Measurements from ENCODE around the gene TMTC2. TPM values are rescaled to one million over a fixed set of nuclear protein-coding genes. Genes with fewer than 3 reads are reported as not detected.
"Not testable (repeated sequence)": the region's sequence is repeated elsewhere in the genome, so short reads cannot be mapped to it uniquely, and the experiment has no call there.

TMTC2 gene
- total RNA-seq, 1 donor from 2014 or later = 25.5 TPM

DNA sequence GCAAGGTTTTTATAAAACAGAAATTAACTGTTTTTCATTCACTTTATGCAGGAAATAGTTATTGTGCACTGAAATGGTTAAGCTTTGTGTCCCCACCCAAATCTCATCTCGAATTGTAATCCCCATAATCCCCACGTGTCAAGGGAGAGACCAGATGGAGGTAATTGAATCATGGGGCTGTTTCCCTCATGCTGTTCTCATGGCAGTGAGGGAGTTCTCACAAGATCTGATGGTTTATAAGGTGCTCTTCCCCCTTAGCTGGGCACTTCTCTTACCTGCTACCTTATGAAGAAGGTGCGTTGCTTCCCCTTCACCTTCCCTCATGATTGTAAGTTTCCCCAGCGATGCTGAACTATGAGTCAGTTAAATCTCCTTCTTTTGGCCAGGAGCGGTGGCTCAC, 123.9 kb downstream of the TMTC2 start:
- intact Hi-C loops (cut with DNase I) = no loop called here
- ATAC-seq = no peak
- no peak for DNase-seq (ENCODE audit: low spot score)

DNA sequence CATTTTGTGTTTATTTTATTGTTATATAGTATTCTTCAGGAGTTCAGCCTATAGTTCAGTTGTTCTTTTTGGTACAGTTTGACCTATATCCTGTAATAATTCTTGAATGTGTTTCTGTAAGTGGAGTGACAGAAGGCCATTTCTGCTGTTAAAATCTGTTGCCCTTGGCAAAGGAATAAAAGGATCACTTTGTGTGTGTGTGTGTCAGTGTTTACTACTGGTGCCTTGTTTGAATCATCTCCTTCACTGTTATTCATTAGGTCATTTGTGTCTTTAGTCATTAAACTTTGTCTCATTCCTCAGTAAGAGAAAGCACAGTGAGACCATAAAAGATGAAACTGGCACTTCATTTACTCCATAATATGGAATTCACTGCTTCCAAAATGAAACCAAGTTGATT, 130.7 kb downstream of the TMTC2 start:
- no peak for DNase-seq (ENCODE audit: low spot score)
- peak; percentile 79 for ATAC-seq
- intact Hi-C loops (cut with DNase I) = no loop called here

- intact Hi-C loops (cut with DNase I) = no loop called here
- ATAC-seq = no peak
Observed at GRCh38 chr12:82818271-82819035, 131.7 kb downstream of the TMTC2 start.

DNA sequence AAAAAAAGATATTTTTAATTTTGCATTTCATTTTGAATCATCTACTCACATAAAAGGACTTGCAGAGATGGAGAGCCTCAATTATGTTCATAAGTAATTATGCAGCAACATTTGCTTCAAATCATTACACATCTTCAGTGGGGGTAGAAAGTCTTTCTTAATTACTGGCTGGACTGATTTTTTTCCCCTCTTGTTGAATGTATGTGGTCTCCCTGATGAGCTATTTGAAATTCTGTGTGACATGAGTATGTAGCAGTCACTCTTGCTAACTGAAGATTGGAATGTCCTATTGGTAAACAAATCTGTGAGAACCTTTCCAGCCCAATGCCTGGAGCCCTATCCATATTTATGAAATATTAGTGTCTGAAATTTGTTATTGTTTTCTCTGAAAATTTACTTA, 139.8 kb downstream of the TMTC2 start:
- DNase-seq (ENCODE audit: low spot score) (no peak), ATAC-seq (no peak)
- intact Hi-C loops (cut with DNase I) = no loop called here

More at GRCh38 chr12:82818271-82819035, 131.7 kb downstream of the TMTC2 start:
- DNase-seq (ENCODE audit: low spot score) = no peak

GRCh38 chr12:82832096-82832495, 145.4 kb downstream of the TMTC2 start:
- no peak for DNase-seq (ENCODE audit: low spot score)
- intact Hi-C loops (cut with DNase I) = no loop called here
- no peak for ATAC-seq

- ATAC-seq (no peak), DNase-seq (ENCODE audit: low spot score) (no peak)
- intact Hi-C loops (cut with DNase I) = no loop called here
Observed at GRCh38 chr12:82832981-82833380, 146.3 kb downstream of the TMTC2 start.

GRCh38 chr12:82833481-82833880, 146.8 kb downstream of the TMTC2 start:
- DNase-seq (ENCODE audit: low spot score) (no peak), ATAC-seq (no peak)
- intact Hi-C loops (cut with DNase I) = no loop called here

GRCh38 chr12:82835217-82835616, 148.5 kb downstream of the TMTC2 start:
- ATAC-seq = no peak
- DNase-seq (ENCODE audit: low spot score) = no peak
- intact Hi-C loops (cut with DNase I) = no loop called here

DNA sequence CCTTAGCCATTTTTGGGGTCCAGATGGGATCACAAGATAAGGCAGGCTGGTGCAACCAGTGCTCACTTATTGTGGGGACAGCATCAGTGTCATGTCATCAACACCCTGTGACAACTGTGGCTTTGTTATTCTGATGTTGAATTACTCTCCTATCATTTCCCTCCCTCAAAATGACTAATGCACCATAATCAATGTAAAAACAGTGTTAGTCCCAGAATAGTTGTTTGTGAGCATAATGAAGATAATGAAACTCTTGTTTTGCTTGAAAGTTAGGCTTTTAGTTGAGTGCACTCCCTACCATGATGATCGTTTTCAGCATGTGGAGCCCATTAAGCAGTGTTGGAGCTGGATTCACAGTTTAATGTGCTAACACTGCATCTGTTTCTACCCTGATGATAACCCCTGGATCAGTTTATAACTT, 151.4 kb downstream of the TMTC2 start:
- peak; percentile 64 for ATAC-seq
- no peak for DNase-seq (ENCODE audit: low spot score)
- intact Hi-C loops (cut with DNase I) = no loop called here

- DNase-seq (ENCODE audit: low spot score) = no peak
- intact Hi-C loops (cut with DNase I) = no loop called here
- ATAC-seq = no peak
Observed at GRCh38 chr12:82838827-82839226, 152.1 kb downstream of the TMTC2 start.

- intact Hi-C loops (cut with DNase I) = no loop called here
- ATAC-seq = no peak
Observed at GRCh38 chr12:82839796-82840195, 153.1 kb downstream of the TMTC2 start.

DNA sequence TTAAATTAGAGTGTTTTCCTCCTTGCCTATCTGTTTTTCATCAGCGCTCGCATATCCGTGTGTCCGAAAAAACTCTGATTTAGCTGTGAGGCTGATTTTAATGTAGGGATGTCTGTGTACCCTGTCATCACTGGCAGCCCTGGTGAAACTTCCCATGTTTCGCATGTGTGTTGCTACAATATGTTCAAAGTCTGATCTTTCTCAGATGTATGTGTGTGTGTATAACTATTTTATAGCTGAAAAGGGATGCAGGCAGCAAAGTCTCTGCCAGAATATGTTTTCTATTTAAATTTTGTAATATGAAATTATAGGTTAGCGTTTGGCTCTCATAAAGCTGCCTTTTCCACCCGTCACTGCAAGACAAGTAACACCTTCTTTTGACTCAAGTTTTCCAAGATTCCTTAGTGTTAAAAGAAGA, 154.8 kb downstream of the TMTC2 start:
- DNase-seq (ENCODE audit: low spot score) = no peak
- intact Hi-C loops (cut with DNase I) = no loop called here
- no peak for ATAC-seq

More at GRCh38 chr12:82839796-82840195, 153.1 kb downstream of the TMTC2 start:
- no peak for DNase-seq (ENCODE audit: low spot score)

GRCh38 chr12:82842480-82842879, 155.8 kb downstream of the TMTC2 start:
- intact Hi-C loops (cut with DNase I) = no loop called here
- ATAC-seq (no peak), DNase-seq (ENCODE audit: low spot score) (no peak)

DNA sequence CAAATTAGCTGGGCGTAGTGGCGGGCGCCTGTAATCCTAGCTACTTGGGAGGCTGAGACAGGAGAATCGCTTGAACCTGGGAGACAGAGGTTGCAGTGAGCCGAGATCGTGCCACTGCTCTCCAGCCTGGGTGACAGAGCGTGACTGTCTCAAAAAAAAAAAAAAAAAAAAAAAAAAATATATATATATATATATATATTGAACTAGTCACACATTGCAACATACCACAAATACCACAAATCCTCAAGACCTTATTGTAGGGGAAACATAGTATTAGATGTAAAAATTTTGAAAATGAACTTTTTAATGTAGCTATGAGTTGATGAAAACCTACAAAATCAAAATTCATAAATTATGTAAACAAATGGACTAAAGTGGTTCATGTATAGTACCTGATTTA, 158.4 kb downstream of the TMTC2 start:
- ATAC-seq; DNase-seq (ENCODE audit: low spot score); intact Hi-C loops (cut with DNase I): not testable (repeated sequence)

DNA sequence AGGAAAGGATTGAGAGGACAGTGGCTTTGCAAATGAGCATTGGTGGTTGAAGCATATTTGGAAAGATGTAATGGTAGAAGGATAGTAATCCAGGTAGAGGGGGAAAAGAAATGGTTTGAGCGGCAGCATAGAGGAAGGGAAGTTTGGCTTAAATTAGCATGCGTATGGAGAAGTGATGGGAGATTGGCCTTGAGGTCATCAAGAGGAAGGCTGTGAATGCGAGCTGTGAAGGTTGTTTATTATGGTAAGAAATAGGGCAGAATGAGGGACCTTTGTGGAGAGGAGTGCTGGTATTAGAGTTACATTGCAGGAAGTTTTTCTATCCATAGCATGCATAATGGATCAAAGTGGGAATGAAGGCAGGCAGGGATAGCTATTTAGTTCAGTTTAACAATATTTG, 162.1 kb downstream of the TMTC2 start:
- intact Hi-C loops (cut with DNase I) = no loop called here
- ATAC-seq = no peak
- no peak for DNase-seq (ENCODE audit: low spot score)

GRCh38 chr12:82852529-82852928, 165.8 kb downstream of the TMTC2 start:
- intact Hi-C loops (cut with DNase I) = no loop called here
- ATAC-seq = no peak
- no peak for DNase-seq (ENCODE audit: low spot score)

DNA sequence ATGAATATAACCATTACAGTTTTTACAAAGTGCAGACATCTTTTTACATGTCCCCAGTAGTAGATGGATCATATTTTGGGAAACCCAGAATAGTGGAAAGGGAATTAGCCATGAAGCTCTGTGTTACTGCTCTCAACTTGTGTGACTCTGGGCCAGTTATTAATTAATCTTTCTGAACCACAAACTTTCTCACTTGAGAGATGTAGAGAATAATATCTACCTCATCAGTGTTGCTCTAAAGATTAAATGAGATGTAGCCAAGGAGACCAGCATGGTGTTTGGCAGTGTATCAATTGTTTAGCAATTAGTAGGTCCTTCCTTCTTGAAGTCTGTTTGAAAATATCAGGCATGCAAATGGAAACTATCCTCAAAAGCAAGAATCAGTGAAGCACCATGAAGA, 169.2 kb downstream of the TMTC2 start:
- intact Hi-C loops (cut with DNase I) = no loop called here
- no peak for ATAC-seq

DNA sequence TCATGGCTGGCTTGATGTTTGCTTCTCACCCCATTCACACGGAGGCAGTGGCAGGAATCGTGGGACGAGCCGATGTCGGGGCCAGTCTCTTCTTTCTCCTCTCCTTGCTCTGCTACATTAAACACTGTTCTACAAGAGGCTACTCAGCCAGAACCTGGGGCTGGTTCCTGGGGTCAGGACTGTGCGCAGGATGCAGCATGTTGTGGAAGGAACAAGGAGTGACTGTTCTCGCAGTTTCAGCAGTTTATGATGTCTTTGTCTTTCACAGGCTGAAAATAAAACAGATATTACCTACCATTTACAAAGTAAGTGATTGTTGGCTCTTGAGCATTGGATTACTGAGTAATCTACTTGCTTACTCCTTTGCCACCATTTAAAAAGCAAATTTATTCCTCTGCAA, 170.6 kb downstream of the TMTC2 start:
- intact Hi-C loops (cut with DNase I) = no loop called here
- ATAC-seq = no peak
- DNase-seq (ENCODE audit: low spot score) = no peak

More for the DNA sequence above, 169.2 kb downstream of the TMTC2 start:
- no peak for DNase-seq (ENCODE audit: low spot score)

DNA sequence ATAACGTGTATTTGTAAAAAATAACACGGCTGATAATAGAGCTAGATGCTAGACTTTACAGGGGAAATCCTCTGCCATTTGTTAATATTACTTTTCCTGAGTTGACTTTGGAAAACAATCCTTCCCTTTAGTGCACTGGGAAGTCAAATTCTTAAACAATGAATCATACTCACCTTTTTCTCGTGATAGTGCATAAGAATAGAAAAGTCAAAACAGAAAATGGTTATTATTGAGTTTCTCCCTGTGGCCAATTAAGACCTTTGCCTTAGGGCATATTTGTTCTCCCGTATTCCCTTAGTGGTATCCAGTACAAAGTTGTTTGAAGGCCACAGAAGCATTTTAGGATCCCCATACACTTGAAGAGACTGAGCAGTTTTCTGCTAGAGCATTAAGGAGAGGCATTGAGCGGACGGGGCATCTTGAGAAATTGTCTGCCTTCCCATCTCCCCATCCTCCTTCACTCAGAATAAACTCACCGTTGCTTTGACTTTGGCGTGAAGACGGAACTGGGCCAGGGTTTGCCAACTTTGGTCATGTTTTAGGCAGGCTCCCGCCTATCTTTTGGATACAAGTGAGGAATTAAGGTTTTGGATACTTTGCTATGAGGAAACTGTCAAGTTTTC, 171.3 kb downstream of the TMTC2 start:
- DNase-seq (ENCODE audit: low spot score) = no peak
- no peak for ATAC-seq
- intact Hi-C loops (cut with DNase I) = no loop called here

DNA sequence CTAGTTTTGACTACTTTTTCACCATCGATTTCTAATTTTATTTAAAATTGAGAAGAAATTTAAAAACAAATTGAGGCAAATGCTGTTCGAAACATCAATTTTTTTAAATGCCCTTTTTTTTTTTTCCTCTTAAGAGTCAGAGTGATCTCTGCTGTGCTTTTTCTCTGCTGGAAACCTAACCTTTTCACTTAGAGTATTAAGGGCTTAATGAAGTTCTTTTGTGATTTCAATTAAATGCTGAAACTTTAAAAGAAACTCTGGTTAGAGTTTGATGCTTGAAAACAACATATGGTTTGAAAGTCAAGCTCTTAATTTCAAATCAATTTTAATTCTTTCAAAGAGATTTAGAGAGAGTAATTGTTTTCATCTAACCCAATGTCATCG, 171.8 kb downstream of the TMTC2 start:
- DNase-seq (ENCODE audit: low spot score) (no peak), ATAC-seq (no peak)
- intact Hi-C loops (cut with DNase I) = no loop called here

All from sciatic nerve (tissue), 2 donors.